Stimulated activated CD8-positive, alpha-beta memory T cell treated with anti-CD3 and anti-CD28 coated beads, Interleukin-4, amount 100 ng/mL, for 24 hours (primary cell): Measurements from ENCODE around the gene SAYSD1.

Source experiments
- DNase-seq: peaks from one replicate; pipeline ENCODE4 v3.0.0-alpha.2; 2020; ENCODE audit warnings: low read depth

Gene SAYSD1

DNA sequence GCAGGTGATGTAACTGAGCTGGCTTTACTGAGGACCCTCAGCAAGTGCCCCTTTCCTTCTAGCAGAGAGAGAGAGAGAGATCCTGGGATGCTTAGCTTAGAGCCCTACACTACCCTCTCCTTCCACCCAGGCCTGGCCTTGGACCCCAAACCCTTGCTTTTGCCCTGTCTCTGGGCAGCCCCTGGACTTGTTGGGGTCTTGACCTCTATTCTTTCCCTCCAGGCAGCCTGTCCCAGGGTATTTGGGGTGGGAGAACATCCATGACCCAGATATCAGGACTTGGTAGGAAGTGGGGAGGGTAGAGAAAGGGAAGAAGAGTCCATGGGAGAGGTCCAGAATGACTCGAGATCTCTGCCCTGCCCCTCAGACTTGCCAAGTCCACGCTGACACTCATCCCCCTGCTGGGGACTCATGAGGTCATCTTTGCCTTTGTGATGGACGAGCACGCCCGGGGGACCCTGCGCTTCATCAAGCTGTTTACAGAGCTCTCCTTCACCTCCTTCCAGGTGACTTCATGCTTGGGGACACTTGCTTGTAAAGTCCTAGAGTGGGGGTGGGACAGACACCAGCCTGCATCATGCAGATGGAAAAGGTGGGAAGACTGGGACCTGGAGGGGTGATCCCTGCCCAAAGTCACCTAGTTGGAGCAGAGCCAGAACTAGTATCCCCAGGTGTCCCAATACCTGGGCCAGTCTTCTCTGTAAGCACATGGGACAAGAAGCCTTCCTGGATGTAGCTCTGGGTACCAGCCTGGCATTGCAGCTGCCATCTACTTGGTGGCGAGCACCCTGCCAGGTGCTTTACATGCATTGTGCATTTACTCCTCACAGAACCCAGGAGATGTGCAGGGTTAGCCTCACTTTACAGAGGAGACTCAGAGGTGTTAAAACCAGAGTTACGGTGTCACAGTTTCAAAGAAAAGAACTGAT lies 35.5 kb downstream of the SAYSD1 start:
- no peak for DNase-seq

GRCh38 chr6:39078695-39079094 lies 36.3 kb downstream of the SAYSD1 start:
- no peak for DNase-seq

DNA sequence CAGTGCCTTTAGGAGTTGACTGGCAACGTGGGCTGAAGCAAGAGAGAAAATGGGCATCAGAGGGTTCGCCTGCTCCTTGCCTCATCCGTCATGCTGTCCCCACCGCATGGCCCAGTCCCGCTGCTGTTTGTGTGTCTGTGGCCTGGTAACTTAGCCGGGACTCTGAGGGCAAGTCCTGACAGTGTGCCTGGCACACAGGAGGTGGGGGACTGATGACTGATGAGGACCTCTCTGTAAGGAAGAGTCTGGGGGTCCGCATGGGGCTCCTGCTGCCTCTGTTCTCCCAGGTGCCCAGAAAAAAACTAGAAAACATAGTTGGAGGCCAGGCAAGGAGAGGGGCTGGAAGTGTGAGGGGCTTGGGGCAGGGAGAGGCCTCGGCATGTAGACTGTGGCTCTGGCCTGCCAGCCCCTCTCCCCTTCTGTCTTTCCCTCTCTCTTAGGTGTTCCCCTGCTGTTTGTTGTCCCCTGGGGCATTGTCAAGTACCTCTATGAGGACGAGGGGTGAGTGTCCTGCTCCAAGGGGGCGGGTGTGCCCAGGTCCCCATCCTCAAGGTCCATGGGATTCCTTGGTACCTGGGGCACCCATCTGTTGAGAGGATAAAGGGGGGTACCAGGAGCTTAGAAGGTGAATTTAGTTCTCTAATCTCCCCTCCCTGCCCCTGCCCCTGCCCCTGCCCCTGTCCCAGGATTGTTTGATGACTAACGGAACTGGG lies 36.9 kb downstream of the SAYSD1 start:
- DNase-seq, result no peak

DNA sequence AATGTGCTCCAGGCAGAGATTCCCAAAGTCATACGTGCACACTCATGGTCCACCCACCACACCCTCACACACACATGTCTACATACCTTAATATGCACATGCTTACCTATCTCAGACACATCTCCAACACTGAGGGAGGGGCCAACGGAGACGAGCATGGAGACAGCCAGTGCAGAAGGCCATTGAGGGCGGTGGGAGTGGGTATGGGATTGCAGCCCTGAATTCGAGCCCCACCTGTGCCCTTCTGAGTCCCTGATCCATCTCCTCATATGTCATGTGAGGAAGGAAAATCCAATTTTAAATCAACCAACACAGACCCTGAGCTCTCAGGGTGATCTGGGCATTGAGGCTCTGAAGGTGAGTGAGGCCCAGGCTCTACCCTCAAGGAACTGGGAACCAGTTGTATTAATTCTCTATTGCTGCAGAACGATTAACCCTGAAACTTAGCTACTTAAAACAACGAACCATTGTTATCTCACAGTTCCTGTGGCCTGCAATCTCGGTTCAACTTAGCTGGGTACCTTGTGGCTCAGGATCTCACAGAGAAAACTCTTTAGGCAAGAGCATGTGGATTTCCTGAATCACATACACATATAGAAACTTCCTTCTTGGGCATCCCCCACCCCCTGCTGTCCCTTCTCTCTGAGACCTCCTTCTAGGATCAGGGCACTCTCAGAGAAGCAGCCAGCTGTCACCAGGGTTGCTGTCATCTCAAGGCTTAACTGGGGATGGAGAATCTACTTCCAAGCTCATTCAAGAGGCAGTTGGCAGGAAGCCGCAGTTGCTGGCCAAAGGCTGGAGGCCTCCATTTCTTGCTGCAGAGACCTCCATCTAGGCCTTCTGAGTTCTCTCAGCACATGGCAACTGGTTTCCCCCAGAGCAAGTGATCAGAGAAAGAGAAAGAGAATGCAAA lies 38.1 kb downstream of the SAYSD1 start:
- DNase-seq, result no peak

- DNase-seq, result no peak
Measured at GRCh38 chr6:39075807-39076622, 39.0 kb downstream of the SAYSD1 start.

DNA sequence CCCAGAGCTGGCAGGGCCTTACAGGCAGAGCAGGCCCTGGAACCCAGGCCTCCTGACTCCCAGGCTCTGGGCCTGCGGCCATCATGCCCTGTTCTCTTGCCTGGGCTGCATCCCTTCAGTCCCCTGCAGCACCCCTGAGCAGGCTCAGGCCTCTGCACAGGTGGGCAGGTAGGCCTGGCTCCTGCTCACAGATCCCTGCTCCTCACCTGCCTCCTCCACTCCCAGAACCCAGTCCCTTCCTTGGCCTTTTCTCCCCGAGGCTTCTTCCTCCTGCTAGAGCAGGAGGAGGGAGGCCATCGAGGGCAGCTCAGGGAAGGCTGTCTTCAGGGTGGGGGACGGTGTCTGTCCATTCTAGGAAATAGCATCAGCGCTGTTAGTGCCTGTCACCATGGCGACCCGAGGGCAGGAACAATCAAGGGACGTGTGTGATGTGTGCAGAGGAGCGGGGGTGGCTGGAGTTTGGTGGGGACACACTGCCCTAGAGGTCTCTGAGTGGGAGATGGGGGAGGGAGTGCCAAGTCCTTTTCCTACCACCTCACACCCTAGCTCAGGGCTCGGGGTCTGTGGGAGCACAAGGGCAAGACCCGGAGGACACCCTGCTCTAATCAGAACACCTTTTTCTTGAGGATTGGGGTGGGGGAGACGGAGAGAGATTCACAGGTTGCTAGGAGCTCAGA lies 39.8 kb downstream of the SAYSD1 start:
- no peak for DNase-seq

DNA sequence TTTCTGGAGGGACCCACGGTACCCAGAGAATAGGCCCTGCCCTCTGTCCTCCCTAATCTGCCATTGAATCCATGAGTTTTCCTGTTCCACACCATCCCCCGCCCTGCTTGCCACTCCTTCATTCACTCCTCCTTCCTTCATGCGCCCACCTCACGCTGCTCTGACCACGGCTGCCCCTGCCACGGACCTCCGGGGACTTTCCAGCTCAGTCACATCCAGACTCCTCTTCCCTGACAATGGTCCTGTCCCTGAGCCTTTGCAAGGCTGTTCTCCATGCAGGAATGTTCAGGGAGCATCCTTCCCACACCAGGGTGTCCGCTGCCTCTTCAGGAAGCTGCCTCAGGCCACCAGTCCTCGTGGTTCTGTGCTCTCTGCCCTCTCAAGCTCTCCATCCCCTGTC lies 40.5 kb downstream of the SAYSD1 start:
- no peak for DNase-seq

GRCh38 chr6:39073471-39074355 lies 41.3 kb downstream of the SAYSD1 start:
- DNase-seq, result no peak

- no peak for DNase-seq
Measured at GRCh38 chr6:39072830-39073229, 42.2 kb downstream of the SAYSD1 start.

- DNase-seq, result no peak
Measured at GRCh38 chr6:39068391-39068790, 46.6 kb downstream of the SAYSD1 start.

DNA sequence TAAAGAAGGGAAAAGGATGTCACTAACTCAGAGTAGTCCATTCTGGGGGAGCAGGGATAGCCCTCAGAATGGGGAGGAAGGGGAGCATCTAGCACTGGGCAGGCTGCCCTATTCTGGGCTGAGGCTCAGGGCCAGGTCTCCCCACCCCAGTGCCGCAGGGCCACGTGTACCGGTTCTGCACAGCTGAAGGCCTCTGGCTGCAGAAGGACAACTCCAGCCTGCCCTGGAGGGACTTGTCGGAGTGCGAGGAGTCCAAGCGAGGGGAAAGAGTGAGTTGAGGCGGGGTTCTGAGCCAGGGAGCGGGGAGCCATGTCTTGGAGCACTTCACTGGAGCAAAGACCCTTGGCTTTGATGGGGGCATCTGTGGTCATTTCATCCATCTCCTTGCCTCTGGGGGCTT lies 49.4 kb downstream of the SAYSD1 start:
- DNase-seq, result no peak

DNA sequence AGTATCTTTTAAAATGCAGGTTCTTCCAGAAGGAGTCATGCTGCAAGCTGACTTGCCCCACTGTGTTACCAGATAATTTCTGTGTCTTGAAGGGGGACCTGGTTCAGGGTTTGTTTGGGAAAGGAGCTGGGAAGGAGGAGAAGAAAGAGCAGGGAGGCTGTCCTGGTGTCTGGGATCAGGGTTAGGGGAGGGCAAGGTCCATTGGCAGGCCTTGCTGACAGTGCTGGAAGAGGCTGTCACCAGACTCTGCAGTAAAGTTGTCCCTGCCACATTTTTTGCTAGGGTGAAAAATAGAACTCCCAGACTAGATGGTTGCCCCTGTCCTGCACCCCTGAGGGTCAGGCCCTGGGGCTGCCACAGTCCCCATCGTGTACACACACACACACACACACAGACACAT lies 51.5 kb downstream of the SAYSD1 start:
- DNase-seq, result no peak

GRCh38 chr6:39062014-39062740 lies 52.8 kb downstream of the SAYSD1 start:
- DNase-seq, result no peak

- no peak for DNase-seq
Measured at GRCh38 chr6:39061588-39061987, 53.4 kb downstream of the SAYSD1 start.

DNA sequence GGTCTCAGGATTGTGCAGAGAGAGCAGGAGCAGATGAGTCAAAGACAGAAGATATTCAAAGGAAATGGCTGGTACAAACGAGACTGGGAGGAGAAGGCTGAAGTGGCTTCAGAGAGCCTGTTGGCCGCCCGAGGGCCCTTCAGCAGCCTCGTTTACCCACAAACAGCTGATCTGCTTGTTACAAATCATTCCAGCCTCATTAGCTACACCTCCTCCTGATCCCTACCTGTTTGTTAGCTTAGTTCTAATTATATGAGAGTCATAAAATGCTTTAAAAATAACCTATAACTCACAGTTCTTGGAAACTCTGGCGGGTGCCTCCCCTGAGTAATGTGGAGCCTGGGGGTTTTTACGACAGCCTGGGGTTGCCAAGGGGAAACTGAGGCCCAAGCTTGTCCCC lies 53.8 kb downstream of the SAYSD1 start:
- no peak for DNase-seq

GRCh38 chr6:39060467-39061160 lies 54.4 kb downstream of the SAYSD1 start:
- no peak for DNase-seq

- DNase-seq, result no peak
Measured at GRCh38 chr6:39059496-39060310, 55.3 kb downstream of the SAYSD1 start.
